Adrenal gland (tissue), 5 donors: ENCODE measurements around the gene BIN2.

Experiments used
- POLR2A ChIP-seq, 2 donors: fragments of 450-650 bp; IDR thresholded peaks; one replicate each; pipeline ENCODE4 v1.6.1; 2017; ENCODE audit warnings: antibody characterized with exemption in 2 of 2, mild to moderate bottlenecking in 2 of 2, moderate library complexity in 1 of 2
- TF ChIP-seq, protein P1 (sequence below), 6 experiments: fragments of 450-650 bp in 4 of 6; fragments of 200-600 bp in 2 of 6; sonication (generic) in 1 of 6; IDR thresholded peaks; 1 replicate in 5 of 6; 2 replicates in 1 of 6; pipeline versions ENCODE4 v1.5.1 to v1.8.0; 2016 to 2021; ENCODE audit warnings: antibody characterized with exemption in 6 of 6, mild to moderate bottlenecking in 2 of 6, moderate library complexity in 1 of 6
- donor health status: DM: no; HTN: no; CAD: no.

DNA sequence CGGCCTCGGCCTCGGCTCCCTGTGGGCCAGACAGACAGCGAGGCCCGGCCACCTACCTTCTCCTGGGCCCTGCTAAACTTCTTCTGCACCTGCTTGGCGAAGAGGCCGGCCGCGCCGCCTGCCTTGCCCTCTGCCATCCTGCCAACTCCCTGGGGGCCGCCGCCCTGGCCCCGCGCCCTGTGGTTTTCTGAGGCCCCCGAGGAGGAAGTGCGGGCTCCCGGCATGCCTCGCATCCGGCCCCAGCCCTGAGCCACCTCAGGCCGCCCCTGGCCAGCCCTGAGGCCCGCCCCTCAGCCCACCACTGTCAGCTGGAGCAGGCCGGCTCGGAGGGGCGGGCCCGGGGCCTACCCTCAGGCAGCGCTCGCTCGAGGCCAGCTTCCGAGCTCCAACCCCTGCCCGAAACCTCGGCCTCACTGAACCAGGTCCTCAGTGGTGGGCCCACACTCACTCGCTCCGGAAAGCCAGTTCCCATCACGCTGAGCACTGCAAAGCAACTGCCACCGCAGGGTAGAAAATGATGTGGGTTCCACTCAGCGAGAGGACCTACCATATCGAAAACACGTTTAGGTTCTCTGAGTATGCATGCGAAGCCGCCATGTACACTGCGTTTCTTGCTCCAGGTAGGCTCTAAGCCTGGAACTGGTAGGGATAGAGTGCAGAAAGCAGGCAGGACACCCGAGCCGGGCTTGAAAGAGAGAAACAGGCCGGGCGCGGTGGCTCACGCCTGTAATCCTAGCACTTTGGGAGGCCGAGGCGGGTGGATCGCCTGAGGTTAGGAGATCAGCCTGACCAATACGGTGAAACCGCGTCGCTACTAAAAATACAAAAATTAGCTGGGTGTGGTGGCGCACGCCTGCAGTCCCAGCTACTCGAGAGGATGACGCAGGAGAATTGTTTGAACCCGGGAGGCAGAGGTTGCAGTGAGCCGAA is at the start of gene BIN2:
- TF ChIP-seq POLR2A (IDR thresholded peaks at IDR 0.05): no peak
- TF ChIP-seq, protein P1, sequence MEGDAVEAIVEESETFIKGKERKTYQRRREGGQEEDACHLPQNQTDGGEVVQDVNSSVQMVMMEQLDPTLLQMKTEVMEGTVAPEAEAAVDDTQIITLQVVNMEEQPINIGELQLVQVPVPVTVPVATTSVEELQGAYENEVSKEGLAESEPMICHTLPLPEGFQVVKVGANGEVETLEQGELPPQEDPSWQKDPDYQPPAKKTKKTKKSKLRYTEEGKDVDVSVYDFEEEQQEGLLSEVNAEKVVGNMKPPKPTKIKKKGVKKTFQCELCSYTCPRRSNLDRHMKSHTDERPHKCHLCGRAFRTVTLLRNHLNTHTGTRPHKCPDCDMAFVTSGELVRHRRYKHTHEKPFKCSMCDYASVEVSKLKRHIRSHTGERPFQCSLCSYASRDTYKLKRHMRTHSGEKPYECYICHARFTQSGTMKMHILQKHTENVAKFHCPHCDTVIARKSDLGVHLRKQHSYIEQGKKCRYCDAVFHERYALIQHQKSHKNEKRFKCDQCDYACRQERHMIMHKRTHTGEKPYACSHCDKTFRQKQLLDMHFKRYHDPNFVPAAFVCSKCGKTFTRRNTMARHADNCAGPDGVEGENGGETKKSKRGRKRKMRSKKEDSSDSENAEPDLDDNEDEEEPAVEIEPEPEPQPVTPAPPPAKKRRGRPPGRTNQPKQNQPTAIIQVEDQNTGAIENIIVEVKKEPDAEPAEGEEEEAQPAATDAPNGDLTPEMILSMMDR (IDR thresholded peaks at IDR 0.05): no peak
